ENCODE results near the gene GALK2. TPM values are rescaled to one million over a fixed set of nuclear protein-coding genes. Genes with fewer than 3 reads are reported as not detected.

Gene GALK2
- total and polyA plus RNA-seq, 2 of the 8 experiments (the other 6 are each of a cell fraction or from before 2014, with no cell fraction given): 8.7 to 16.1 TPM

- TF ChIP-seq CEBPB (IDR thresholded peaks at IDR 0.05; ENCODE audit: low read depth, low read length): no peak
- TF ChIP-seq YY1 (IDR thresholded peaks at IDR 0.05; ENCODE audit: low read depth, low read length): no peak
- no peak for TF ChIP-seq EZH2 (IDR thresholded peaks at IDR 0.05; ENCODE audit: low read depth, low read length, severe bottlenecking)
Observed at GRCh38 chr15:49293941-49294340, 123.9 kb downstream of the GALK2 start (continued).

Data from H1 (cell line).